Fibroblast of gingiva (primary cell): ENCODE data around the gene DHRSX.
"Not testable (repeated sequence)": the region's sequence is repeated elsewhere in the genome, so short reads cannot be mapped to it uniquely, and the experiment has no call there.

Source experiments
- DNase-seq: peaks from one replicate; pipeline ENCODE4 v3.0.0-alpha.2; 2011; ENCODE audit warnings: low read depth

Gene DHRSX

DNA sequence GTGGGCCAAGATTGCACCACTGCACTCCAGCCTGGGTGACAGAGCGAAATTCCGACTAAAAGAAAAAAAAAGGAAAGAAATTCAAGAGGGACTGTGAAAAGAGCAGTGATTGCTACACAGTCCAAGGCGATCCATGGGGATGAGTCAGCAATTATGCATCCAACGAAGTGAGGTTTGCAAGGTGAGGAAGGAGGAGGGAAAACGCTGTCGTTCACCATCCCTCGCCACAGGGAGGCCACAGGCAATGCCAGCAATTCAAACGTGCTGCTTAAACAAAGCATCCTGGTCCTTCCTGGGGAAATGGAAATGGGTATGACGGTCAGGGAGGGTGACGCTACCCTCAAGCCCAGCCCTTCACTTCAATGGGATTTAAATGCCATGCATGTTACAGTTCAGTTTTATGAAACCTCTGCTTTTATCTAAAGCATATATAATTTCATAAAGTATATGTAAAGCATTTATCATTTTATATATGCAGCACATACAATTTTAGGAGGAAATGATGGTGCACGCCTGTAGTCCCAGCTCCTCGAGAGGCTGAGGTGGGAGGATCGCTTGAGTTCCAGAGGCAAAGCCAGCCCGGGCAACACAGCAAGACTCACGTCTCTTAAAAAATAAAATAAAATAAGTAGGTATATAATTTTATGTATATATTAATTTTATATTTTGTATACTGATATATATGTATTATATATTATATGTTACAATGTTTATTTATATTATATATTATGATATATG, 108.7 kb downstream of the DHRSX start:
- peak; percentile 60 for DNase-seq

DNA sequence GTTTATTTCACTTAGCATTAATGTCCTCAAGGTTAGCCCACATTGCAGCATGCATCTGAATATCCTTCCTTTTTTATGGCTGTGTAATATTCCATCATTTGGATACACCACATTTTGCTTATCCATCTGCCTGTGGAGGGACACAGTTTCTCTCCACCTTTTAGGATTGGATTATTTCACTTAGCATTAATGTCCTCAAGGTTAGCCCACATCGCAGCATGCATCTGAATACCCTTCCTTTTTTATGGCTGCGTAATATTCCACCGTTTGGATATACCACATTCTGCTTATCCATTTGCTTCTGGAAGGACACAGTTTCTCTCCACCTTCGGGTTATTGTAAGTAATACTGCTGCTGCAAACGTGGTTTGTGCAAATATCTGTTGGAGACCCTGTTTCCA, 110.0 kb downstream of the DHRSX start:
- DNase-seq, result no peak

DNA sequence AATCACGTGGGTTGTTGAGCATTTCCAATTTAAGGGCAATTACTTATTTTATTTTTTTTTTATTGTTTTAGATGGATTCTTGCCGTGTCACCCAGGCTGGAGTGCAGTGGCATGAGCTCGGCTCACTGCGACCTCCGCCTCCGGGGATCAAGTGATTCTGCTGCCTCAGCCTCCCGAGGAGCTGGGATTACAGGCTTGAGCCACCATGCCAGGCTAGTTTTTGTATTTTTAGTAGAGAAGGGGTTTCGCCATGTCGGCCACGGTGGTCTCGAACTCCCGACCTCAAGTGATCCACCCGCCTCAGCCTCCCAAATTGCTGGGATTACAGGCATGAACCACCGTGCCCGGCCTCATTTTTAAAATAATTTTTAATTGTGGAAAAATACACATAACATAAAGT, 111.0 kb downstream of the DHRSX start:
- not testable (repeated sequence) for DNase-seq

- DNase-seq, result no peak
These were observed 111.5 kb downstream of the DHRSX start for GRCh38 chrX:2389324-2389723.

DNA sequence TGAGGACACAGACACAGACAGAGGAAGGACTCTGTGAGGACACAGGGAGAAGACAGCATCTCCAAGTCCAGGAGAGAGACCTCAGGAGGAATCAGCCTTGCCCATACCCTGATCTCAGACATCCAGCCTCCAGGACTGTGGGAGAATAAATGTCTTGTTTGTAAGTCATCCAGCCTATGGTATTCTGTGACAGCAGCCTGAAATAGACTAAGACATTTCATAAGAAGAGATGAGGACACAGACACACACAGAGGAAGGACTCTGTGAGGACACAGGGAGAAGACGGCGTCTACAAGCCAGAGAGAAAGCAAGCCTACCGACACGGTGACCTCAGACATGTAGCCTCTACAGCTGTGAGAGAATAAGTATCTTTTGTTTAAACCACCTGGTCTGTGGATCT, 112.1 kb downstream of the DHRSX start:
- DNase-seq, result no peak

GRCh38 chrX:2387614-2388239, 113.0 kb downstream of the DHRSX start:
- DNase-seq, result peak; percentile 49

- peak; percentile 61 for DNase-seq
These were observed 115.6 kb downstream of the DHRSX start for GRCh38 chrX:2385224-2385623.

DNA sequence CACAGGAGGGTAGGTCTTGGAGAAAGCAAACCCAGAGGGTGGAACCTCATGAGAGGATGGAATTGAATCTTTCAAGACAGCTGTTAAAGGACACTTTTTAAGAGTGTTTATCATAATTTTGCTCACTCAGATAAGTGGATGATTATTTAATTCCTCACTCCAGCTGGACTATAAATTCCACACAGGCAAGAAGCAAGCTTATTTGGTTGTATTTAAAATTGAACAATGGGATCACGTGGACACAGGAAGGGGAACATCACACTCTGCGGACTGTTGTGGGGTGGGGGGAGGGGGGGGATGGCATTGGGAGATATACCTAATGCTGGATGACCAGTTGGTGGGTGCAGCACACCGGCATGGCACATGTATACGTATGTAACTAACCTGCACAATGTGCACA, 116.3 kb downstream of the DHRSX start:
- DNase-seq, result no peak

- no peak for DNase-seq
These were observed 117.0 kb downstream of the DHRSX start for GRCh38 chrX:2383735-2384134.

DNA sequence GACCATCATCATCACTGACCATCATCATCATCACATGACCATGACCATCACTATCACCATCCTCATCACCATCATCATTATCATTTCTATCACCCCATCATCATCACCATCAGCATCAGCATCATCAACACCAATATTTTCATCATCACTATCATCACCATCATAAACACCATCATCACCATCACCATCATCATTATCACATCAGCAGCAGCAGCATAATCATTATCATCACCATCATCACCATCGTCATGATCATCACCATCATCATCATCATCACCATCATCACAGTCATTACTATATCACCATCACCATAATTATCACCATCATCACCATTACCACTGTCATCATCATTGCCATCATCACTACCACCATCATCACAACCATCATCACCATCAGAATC, 117.6 kb downstream of the DHRSX start:
- no peak for DNase-seq

GRCh38 chrX:2382433-2383048, 118.2 kb downstream of the DHRSX start:
- not testable (repeated sequence) for DNase-seq

DNA sequence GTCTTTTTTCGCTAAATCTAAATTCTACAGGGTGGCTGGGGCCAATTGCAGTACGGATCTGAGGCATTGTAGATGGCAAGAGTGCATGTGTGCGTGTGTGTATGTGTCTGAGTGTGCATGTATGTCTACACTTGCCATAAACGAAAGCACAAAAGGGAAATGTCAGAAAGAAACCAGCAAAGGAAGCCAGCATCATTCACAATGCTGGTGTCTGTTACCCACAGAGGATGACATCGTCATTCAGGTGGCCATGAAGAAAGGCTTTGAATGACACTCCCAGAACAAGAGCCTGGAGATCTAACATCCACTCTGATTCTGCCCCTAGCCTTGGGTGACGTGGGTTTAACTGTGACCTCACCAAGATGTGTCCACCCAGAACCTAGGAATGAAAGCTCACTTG, 124.6 kb downstream of the DHRSX start:
- no peak for DNase-seq

GRCh38 chrX:2374086-2374485, 126.7 kb downstream of the DHRSX start:
- peak; percentile 79 for DNase-seq

DNA sequence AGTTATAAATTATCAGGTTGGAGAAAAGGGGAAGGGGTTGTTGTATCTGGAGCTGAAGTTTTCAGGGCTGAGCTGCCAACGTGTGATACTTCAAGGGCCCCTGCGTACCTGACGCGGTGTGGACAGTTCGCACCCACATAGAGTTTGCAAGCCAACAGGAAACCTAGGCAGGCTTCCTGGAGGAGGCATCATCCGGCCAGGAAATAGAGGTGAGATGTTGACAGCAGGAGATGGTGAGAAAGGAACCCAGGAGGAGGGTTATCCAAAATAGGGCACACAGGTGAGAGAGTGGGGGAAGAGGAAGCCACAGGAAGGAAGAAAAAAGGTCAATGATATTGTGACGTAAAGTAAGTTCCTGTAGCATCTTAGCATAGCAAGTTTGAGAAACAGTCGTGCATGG, 127.2 kb downstream of the DHRSX start:
- no peak for DNase-seq

- no peak for DNase-seq
These were observed 129.6 kb downstream of the DHRSX start for GRCh38 chrX:2371026-2371711.

- DNase-seq, result no peak
These were observed 130.3 kb downstream of the DHRSX start for GRCh38 chrX:2370456-2370855.

- no peak for DNase-seq
These were observed 131.6 kb downstream of the DHRSX start for GRCh38 chrX:2369206-2369605.

DNA sequence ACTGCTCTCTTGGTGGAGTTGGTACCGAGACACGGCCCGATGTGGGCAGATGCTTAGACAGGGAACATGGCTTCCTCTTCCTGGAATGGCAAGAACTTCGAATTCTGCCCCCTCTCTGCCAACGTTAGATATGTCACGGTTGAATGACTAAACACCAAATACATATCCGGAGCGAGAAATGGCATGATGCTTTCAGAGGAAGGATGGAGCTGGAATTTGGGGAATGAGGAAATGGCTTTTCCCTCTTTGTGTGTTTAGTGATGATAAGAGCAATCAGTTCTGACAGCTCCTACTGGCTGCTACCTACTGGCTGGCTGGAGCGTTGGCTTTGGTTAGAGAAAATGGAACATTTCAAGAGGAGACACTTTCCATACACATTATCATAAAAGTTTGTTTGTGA, 140.0 kb downstream of the DHRSX start:
- DNase-seq, result no peak

- not testable (repeated sequence) for DNase-seq
These were observed 141.3 kb downstream of the DHRSX start for GRCh38 chrX:2359522-2359921.

- peak; percentile 91 for DNase-seq
These were observed 148.5 kb downstream of the DHRSX start for GRCh38 chrX:2351999-2352995.

DNA sequence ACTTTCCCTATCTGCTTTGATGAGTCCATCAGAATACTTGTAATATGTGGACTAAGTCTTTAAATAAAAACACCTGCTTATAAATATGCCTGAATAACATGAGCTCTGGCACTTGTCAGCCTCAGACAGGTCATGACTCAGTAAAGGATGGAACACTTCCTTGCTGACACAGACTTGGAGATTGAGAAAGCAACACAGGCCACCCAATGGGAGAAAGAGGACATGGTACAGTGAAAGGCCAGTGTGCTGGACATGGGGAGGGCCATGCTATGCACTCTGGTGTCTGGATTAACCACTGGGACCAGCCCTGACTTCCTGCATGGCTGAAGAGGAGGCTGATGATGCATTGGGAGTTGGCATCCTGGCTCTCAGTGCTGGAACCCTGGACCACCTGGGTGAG, 149.5 kb downstream of the DHRSX start:
- peak; percentile 78 for DNase-seq

DNA sequence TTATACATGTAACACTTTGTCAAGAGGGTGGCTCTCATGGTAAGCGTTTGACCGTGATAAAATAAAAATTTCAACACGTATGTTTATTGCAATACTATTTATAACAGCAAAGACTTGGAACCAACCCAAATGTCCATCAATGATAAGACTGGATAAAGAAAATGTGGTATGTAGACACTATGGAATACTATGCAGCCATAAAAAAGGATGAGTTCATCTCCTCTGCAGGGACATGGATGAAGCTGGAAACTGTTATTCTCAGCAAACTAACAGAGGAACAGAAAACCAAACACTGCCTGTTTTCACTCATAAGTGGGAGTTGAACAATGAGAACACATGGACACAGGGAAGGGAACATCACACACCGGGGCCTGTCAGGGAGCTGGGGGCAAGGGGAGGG, 150.1 kb downstream of the DHRSX start:
- DNase-seq, result not testable (repeated sequence)
